Loucy (cell line): ENCODE data around the gene MRTO4.
"Not testable (repeated sequence)": the region's sequence is repeated elsewhere in the genome, so short reads cannot be mapped to it uniquely, and the experiment has no call there.

Experiments
- H2AFZ ChIP-seq: fragments of 200-600 bp; sonication (generic); 2 replicates; pipeline ENCODE4 v1.6.0; 2016; ENCODE audit warnings: antibody characterized with exemption, mild to moderate bottlenecking, low read length, moderate library complexity
- H3F3A ChIP-seq: fragments of 200-600 bp; 2 replicates; pipeline ENCODE4 v1.6.0; 2016; ENCODE audit warnings: antibody characterized with exemption, low read depth, mild to moderate bottlenecking
- H3K27me3 ChIP-seq: fragments of 200-600 bp; sonication (generic); 2 replicates; pipeline ENCODE4 v1.6.1; 2014; ENCODE audit warnings: low read length, mild to moderate bottlenecking; ENCODE audit not compliant: insufficient read depth, poor library complexity, severe bottlenecking
- H3K36me3 ChIP-seq: fragments of 200-600 bp; sonication (generic); 2 replicates; pipeline ENCODE4 v1.6.1; 2016; ENCODE audit warnings: low read length; ENCODE audit not compliant: insufficient read depth
- H3K4me1 ChIP-seq: fragments of 200-600 bp; sonication (generic); 2 replicates; pipeline ENCODE4 v1.5.1; 2014; ENCODE audit warnings: low read length, mild to moderate bottlenecking; ENCODE audit not compliant: insufficient read depth, poor library complexity, severe bottlenecking
- H3K4me2 ChIP-seq: fragments of 200-600 bp; sonication (generic); 2 replicates; pipeline ENCODE4 v1.6.0; 2014; ENCODE audit warnings: antibody characterized with exemption, low read length, low read depth, mild to moderate bottlenecking; ENCODE audit not compliant: poor library complexity, severe bottlenecking
- H3K4me3 ChIP-seq: fragments of 200-600 bp; sonication (generic); 2 replicates; pipeline ENCODE4 v1.5.1; 2014; ENCODE audit warnings: low read length, mild to moderate bottlenecking, mixed read lengths; ENCODE audit not compliant: poor library complexity, severe bottlenecking
- H3K79me2 ChIP-seq: fragments of 200-600 bp; sonication (generic); 2 replicates; pipeline ENCODE4 v1.6.1; 2014; ENCODE audit warnings: low read length; ENCODE audit not compliant: insufficient read depth
- H3K9ac ChIP-seq: fragments of 200-600 bp; sonication (generic); 2 replicates; pipeline ENCODE4 v1.6.0; 2014; ENCODE audit warnings: mild to moderate bottlenecking, low read depth, low read length, moderate library complexity; ENCODE audit not compliant: poor library complexity, severe bottlenecking
- H3K9me2 ChIP-seq: fragments of 200-600 bp; sonication (generic); replicated peaks from 2 replicates; pipeline ENCODE4 v1.6.1; 2016; ENCODE audit warnings: low read depth, low read length, mixed read lengths
- H3K9me3 ChIP-seq: fragments of 200-600 bp; sonication (generic); 2 replicates; pipeline ENCODE4 v1.6.1; 2014; ENCODE audit warnings: mild to moderate bottlenecking, antibody characterized with exemption, low read length, low read depth; ENCODE audit not compliant: insufficient read depth
- H4K20me1 ChIP-seq: fragments of 200-600 bp; sonication (generic); 2 replicates; pipeline ENCODE4 v1.6.0; 2014; ENCODE audit warnings: antibody characterized with exemption, low read length, mild to moderate bottlenecking; ENCODE audit not compliant: insufficient read depth, poor library complexity, severe bottlenecking
- CTCF ChIP-seq: fragments of 200-600 bp; sonication (generic); conservative IDR thresholded peaks from 2 replicates; pipeline ENCODE4 v1.5.1; 2014; ENCODE audit warnings: mild to moderate bottlenecking, antibody characterized with exemption, low read length
- EZH2phosphoT487 ChIP-seq: fragments of 200-600 bp; IDR thresholded peaks from 2 replicates; pipeline ENCODE4 v1.6.1; 2018; ENCODE audit warnings: antibody characterized with exemption, mild to moderate bottlenecking, moderate library complexity, borderline replicate concordance

MRTO4 gene

GRCh38 chr1:19294638-19295037, 43.0 kb downstream of the MRTO4 start:
- H3K27me3 ChIP-seq = no peaks in the 10 kb centered on the region
- no peaks in the 10 kb centered on the region for H3K79me2 ChIP-seq
- H3K4me1 ChIP-seq = no peaks in the 10 kb centered on the region
- TF ChIP-seq EZH2phosphoT487 (no peak), CTCF (no peak)
- no peak overlapping the region for H2AFZ ChIP-seq
- no peaks in the 10 kb centered on the region for H3F3A ChIP-seq
- no peaks in the 10 kb centered on the region for H3K9me2 ChIP-seq
- no peak overlapping the region for H3K4me2 ChIP-seq
- H4K20me1 ChIP-seq = no peaks in the 10 kb centered on the region
- peaks cover 10% of the 10 kb centered on the region; the same call in 1 of the 2 replicates for H3K9me3 ChIP-seq
- H3K4me3 ChIP-seq = no peak overlapping the region
- no peak overlapping the region for H3K9ac ChIP-seq
- H3K36me3 ChIP-seq = no peaks in the 10 kb centered on the region

GRCh38 chr1:19300211-19300610, 48.6 kb downstream of the MRTO4 start:
- Histone ChIP-seq H3K4me3 (no peak overlapping the region), H3K9me2 (no peaks in the 10 kb centered on the region), H3F3A (no peaks in the 10 kb centered on the region), H3K4me2 (no peak overlapping the region), H3K4me1 (no peaks in the 10 kb centered on the region), H3K9me3 (peaks cover 2% of the 10 kb centered on the region; the same call in 1 of the 2 replicates), H4K20me1 (no peaks in the 10 kb centered on the region), H2AFZ (no peak overlapping the region), H3K79me2 (no peaks in the 10 kb centered on the region), H3K27me3 (no peaks in the 10 kb centered on the region), H3K36me3 (peaks cover 17% of the 10 kb centered on the region; the same call in 1 of the 2 replicates), H3K9ac (no peak overlapping the region)
- no peak for TF ChIP-seq EZH2phosphoT487
- TF ChIP-seq CTCF = no peak

- H3K4me3 ChIP-seq, H2AFZ ChIP-seq, H3F3A ChIP-seq, H4K20me1 ChIP-seq, H3K9ac ChIP-seq, H3K4me2 ChIP-seq, H3K9me2 ChIP-seq, H3K27me3 ChIP-seq, H3K79me2 ChIP-seq, H3K9me3 ChIP-seq, H3K4me1 ChIP-seq: not testable (repeated sequence)
- H3K36me3 ChIP-seq = peaks cover 26% of the 10 kb centered on the region; the same call in 1 of the 2 replicates
Measured at GRCh38 chr1:19304081-19304480, 52.5 kb downstream of the MRTO4 start.

GRCh38 chr1:19305880-19306279, 54.3 kb downstream of the MRTO4 start:
- Histone ChIP-seq H3K4me1 (peaks cover 3% of the 10 kb centered on the region), H2AFZ (no peak overlapping the region), H3K4me3 (no peak overlapping the region), H3K79me2 (peaks cover 19% of the 10 kb centered on the region), H4K20me1 (peaks cover under 1% of the 10 kb centered on the region), H3K9me3 (no peaks in the 10 kb centered on the region), H3F3A (no peaks in the 10 kb centered on the region), H3K4me2 (no peak overlapping the region), H3K36me3 (peaks cover 26% of the 10 kb centered on the region; the same call in 1 of the 2 replicates), H3K9ac (no peak overlapping the region), H3K9me2 (no peaks in the 10 kb centered on the region), H3K27me3 (no peaks in the 10 kb centered on the region)
- TF ChIP-seq EZH2phosphoT487 (no peak), CTCF (no peak)
